OCI-LY3 (cell line): ENCODE results near the gene CEP350.

Source experiments
- H2AFZ ChIP-seq: fragments of 200-600, 300-600 bp; shearing (Covaris generic); 2 replicates; pipeline ENCODE4 v1.6.0; 2014; ENCODE audit warnings: antibody characterized with exemption, low read depth, low read length
- H3K27ac ChIP-seq: fragments of 200-600, 300-600 bp; sonication (generic); 2 replicates; pipeline ENCODE4 v1.5.1; 2014; ENCODE audit warnings: mild to moderate bottlenecking, low read length, moderate library complexity, mixed read lengths
- H3K27me3 ChIP-seq: fragments of 200-600, 300-600 bp; sonication (generic); 2 replicates; pipeline ENCODE4 v1.6.1; 2014; ENCODE audit warnings: low read depth, low read length, mixed read lengths
- H3K36me3 ChIP-seq: fragments of 200-600, 300-600 bp; sonication (generic); replicated peaks from 2 replicates; pipeline ENCODE3; 2014; ENCODE audit warnings: low read depth, low read length, mixed read lengths
- H3K4me1 ChIP-seq: fragments of 300-600, 200-600 bp; sonication (generic); 2 replicates; pipeline ENCODE4 v1.6.1; 2014; ENCODE audit warnings: low read length, mixed read lengths
- H3K4me2 ChIP-seq: fragments of 200-600, 300-600 bp; sonication (generic); 2 replicates; pipeline ENCODE4 v1.6.1; 2014; ENCODE audit warnings: low read length, mixed read lengths
- H3K4me3 ChIP-seq: fragments of 300-600, 200-600 bp; sonication (generic); 2 replicates; pipeline ENCODE4 v1.5.1; 2014; ENCODE audit warnings: antibody characterized with exemption, mild to moderate bottlenecking, low read length, moderate library complexity
- H3K79me2 ChIP-seq: fragments of 300-600, 200-600 bp; shearing (Covaris generic); 2 replicates; pipeline ENCODE4 v1.6.1; 2014; ENCODE audit warnings: mild to moderate bottlenecking, low read length, mixed read lengths
- H3K9ac ChIP-seq: fragments of 300-600, 200-600 bp; shearing (Covaris generic); 2 replicates; pipeline ENCODE4 v1.6.0; 2014; ENCODE audit warnings: mild to moderate bottlenecking, low read length, moderate library complexity
- H3K9me3 ChIP-seq: fragments of 200-600, 300-600 bp; shearing (Covaris generic); 2 replicates; pipeline ENCODE4 v1.6.1; 2014; ENCODE audit warnings: low read length, mixed read lengths; ENCODE audit not compliant: insufficient read depth
- H4K20me1 ChIP-seq: fragments of 200-600, 300-600 bp; sonication (generic); 2 replicates; pipeline ENCODE4 v1.6.1; 2016; ENCODE audit warnings: low read length, mixed read lengths; ENCODE audit not compliant: insufficient read depth
- EZH2phosphoT487 ChIP-seq: fragments of 200-600 bp; shearing (Covaris generic); IDR thresholded peaks from 2 replicates; pipeline ENCODE4 v1.6.1; 2018; ENCODE audit warnings: antibody characterized with exemption, mixed run types, low read depth
- TF ChIP-seq, protein P1 (sequence below): fragments of 200-600, 300-600 bp; sonication (generic); IDR thresholded peaks from 2 replicates; pipeline ENCODE4 v1.5.1; 2014; ENCODE audit warnings: antibody characterized with exemption, low read length, low read depth

Gene CEP350

DNA sequence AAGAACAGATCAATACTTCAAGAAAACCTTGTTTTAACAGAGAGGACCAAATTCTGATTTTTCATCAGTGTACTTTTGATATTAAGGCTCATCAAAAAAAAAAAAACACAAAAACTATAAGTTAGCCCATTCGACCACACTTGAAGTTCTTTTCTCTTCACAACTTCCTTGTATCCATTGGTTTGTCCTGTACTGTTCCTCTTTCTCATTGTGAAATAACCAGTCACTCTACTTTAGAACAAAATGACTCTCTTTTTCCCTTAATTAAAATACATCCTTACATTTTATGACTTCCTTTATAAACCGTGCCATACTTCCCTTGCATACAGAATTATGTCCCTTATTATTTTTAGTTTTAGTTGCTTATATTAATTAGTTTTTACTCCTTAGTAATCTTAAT, 208.4 kb downstream of the CEP350 start:
- Histone ChIP-seq H3K4me3 (no peak overlapping the region), H3K9me3 (no peaks in the 10 kb centered on the region), H2AFZ (no peak overlapping the region), H3K9ac (no peak overlapping the region), H3K27me3 (no peaks in the 10 kb centered on the region), H3K79me2 (no peaks in the 10 kb centered on the region), H3K4me2 (no peak overlapping the region), H3K36me3 (no peaks in the 10 kb centered on the region), H3K27ac (no peak overlapping the region), H3K4me1 (no peaks in the 10 kb centered on the region), H4K20me1 (no peaks in the 10 kb centered on the region)
- TF ChIP-seq, protein P1, sequence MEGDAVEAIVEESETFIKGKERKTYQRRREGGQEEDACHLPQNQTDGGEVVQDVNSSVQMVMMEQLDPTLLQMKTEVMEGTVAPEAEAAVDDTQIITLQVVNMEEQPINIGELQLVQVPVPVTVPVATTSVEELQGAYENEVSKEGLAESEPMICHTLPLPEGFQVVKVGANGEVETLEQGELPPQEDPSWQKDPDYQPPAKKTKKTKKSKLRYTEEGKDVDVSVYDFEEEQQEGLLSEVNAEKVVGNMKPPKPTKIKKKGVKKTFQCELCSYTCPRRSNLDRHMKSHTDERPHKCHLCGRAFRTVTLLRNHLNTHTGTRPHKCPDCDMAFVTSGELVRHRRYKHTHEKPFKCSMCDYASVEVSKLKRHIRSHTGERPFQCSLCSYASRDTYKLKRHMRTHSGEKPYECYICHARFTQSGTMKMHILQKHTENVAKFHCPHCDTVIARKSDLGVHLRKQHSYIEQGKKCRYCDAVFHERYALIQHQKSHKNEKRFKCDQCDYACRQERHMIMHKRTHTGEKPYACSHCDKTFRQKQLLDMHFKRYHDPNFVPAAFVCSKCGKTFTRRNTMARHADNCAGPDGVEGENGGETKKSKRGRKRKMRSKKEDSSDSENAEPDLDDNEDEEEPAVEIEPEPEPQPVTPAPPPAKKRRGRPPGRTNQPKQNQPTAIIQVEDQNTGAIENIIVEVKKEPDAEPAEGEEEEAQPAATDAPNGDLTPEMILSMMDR: no peak
- TF ChIP-seq EZH2phosphoT487: no peak
